Measurements from ENCODE around the gene CHAT.
A peak's percentile ranks its signal among the peaks of the same experiment; 100 is the strongest.

Gene CHAT

GRCh38 chr10:49612513-49613164 is 1.2 kb upstream of the CHAT start:
- peak; percentile 88 for DNase-seq (ENCODE audit: low spot score)

DNA sequence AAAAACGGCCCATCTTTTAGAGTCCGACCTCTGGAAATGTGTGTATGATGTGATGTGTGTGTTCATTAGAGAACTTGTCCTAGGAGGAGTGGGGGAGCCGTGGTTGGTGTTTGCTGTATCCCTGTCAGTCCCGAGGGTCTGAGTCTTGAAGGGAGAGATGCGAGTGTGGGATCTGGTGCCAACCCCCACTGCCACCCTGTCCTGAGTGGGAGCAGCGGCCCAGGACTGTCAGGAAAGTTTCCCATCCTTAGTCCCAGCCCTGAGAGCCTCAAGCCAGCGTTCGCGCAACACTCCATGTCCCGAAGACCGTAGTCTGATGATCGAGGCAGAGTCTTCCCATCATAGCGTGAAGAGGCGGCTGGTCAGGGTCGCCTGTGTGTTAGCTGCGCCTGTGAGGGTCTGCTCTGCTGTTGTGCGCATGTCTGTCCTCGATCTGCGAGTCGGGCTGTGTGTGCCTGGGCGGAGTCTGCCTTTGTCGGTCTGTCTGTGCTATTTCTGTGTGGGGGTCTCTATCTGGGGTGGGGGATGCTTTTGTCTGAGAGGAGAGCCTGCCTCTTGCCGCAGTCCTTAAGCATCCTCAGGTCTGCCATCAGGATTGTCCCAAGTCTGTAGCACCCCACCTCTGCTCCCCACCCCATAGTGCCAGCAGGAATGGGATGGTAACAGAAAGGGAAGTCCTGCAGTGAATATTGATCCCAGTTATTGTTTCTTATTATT is 514 bp upstream of the CHAT start:
- no peak for DNase-seq (ENCODE audit: low spot score)

GRCh38 chr10:49614242-49615198 is 683 bp downstream of the CHAT start:
- DNase-seq (ENCODE audit: low spot score), result peak; percentile 46

- DNase-seq (ENCODE audit: low spot score), result peak; percentile 22
These were observed 1.4 kb downstream of the CHAT start for GRCh38 chr10:49615213-49615612.

- no peak for DNase-seq (ENCODE audit: low spot score)
These were observed 1.9 kb downstream of the CHAT start for GRCh38 chr10:49615721-49616120.

DNA sequence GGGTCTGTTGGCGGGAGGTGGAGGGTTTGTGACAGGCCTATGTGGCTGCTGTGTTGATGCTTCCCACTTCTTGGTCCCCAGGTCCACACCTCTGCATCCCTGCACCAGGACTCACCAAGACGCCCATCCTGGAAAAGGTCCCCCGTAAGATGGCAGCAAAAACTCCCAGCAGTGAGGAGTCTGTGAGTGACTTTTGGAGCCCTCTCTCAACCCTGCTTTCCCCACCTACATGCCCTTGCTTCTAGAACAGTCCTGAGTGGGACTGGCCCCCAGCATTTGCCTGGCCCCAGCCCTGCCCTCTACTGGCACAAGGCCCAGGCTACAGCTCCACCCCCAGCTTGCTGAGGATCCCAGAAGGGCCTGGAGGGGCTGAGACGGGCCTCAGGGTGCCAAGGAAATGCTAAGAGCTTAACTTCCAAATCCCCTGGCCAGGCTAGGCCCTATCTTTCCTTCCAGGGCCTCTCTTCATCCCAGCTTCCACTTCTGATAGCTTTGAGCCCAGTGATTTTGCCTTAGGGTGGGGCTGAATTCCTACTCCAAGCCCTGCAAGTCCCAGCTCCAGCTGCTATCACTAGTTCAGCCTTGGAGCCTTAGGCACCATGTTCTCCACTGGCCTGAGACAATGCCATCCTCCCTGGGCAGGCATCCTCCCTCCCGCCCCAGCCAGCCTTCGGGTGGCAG is 2.7 kb downstream of the CHAT start:
- DNase-seq (ENCODE audit: low spot score), result no peak

GRCh38 chr10:49617121-49618020 is 3.5 kb downstream of the CHAT start:
- DNase-seq (ENCODE audit: low spot score), result no peak

- DNase-seq (ENCODE audit: low spot score), result no peak
These were observed 5.0 kb downstream of the CHAT start for GRCh38 chr10:49618821-49619220.

DNA sequence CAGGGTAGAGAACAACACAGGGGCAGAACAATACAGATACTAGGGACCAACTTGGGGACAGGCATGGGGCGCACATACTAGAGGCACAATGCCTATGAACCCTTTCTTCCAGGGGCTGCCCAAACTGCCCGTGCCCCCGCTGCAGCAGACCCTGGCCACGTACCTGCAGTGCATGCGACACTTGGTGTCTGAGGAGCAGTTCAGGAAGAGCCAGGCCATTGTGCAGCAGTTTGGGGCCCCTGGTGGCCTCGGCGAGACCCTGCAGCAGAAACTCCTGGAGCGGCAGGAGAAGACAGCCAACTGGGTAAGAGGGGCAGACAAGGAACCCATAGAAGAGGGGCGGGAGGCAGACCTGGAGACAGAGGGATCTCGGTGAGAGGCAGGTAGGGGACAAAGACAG is 5.8 kb downstream of the CHAT start:
- DNase-seq (ENCODE audit: low spot score), result no peak

DNA sequence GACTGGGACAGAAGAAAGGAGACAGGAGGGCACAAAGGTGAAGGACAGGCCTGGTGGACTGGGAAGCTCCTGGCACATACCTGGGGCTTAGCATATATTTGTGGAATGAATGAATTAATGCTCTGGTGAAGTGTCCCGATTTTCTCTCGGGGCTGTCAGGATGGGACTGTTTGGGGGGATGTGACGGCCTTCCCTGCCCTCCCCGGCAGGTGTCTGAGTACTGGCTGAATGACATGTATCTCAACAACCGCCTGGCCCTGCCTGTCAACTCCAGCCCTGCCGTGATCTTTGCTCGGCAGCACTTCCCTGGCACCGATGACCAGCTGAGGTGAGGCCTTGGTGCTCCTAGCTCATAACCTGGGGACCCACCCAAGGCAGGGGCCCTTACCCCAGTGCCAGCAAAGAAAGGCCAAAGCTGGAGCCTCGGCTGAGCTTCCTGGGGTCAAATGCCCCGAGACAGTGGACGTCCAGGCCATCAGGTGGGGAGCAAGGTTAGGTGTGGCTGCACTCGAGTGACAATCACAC is 6.5 kb downstream of the CHAT start:
- no peak for DNase-seq (ENCODE audit: low spot score)

DNA sequence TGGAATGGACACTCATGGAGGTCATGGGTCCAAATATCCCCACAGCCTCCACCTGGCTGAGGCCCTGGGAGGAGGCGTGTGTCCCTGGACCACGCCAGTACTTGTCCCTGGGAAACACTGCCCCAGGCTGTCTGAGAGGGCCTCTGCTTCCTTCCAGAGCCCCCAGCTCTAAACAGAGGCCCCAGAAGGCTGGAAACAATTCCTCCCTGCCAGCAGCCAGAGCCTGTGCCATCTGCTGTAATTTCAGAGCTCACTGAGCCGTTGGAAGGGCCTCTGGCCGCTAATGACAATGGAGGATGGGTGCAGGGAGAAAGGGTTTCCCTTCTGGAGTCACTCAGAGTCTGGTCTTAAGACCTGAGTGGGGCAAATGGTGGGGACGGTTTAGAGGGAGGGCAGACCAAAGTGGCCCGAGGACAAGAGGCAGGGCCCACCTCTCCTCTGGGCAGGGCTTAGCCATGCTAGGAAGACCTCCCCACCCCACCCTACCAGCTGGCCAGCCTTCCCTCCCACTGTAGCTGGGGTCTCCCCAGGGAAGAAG is 7.1 kb downstream of the CHAT start:
- DNase-seq (ENCODE audit: low spot score), result peak; percentile 81

GRCh38 chr10:49621561-49621960 is 7.7 kb downstream of the CHAT start:
- DNase-seq (ENCODE audit: low spot score), result no peak

- DNase-seq (ENCODE audit: low spot score), result no peak
These were observed 8.9 kb downstream of the CHAT start for GRCh38 chr10:49622426-49623425.

GRCh38 chr10:49624629-49625028 is 10.8 kb downstream of the CHAT start:
- DNase-seq (ENCODE audit: low spot score), result no peak

GRCh38 chr10:49625411-49625810 is 11.6 kb downstream of the CHAT start:
- DNase-seq (ENCODE audit: low spot score), result no peak

DNA sequence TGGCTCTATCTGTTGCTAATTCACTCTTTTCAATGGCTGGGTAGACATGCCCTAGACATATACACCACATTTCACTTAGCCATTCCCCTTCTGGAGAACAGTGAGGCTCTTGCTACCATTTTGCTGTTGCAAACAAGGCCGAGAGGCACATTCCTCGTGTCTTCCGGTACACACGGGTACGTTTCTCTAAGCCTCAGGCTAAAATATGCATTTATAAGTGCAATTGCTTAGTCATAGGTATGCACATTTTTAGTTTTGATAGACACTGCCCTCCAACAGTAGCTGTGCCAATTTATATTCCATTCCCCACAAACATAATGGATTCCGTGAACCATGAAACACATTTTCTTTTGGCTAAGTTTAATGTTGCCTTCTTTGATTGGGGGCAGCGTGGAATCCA is 13.2 kb downstream of the CHAT start:
- no peak for DNase-seq (ENCODE audit: low spot score)

DNA sequence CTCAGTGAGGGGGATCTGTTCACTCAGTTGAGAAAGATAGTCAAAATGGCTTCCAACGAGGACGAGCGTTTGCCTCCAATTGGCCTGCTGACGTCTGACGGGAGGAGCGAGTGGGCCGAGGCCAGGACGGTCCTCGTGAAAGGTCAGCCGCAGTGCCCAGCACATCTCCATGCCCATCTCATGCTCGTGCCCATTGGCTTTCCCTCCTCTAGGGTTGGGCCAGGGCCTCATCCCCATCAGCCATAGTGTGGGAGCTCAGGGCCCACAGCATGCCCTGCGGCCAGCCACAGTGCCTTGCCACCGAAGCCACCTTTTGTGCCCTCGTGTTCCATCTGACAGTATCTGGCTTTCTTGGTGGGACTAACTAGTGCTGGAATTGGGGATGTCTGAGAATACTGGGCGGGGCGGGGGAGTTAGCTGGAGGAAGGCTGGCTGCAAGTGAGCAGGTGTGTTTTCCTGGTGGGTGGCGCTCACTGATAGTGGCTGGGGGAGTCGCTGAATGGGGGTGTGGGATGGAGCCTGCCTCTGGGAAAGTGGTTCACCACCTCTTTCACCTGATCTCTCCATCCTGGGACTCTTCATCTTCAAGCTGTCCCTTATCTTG is 13.9 kb downstream of the CHAT start:
- no peak for DNase-seq (ENCODE audit: low spot score)

GRCh38 chr10:49628599-49628998 is 14.8 kb downstream of the CHAT start:
- DNase-seq (ENCODE audit: low spot score), result no peak

- DNase-seq (ENCODE audit: low spot score), result peak; percentile 94
These were observed 15.6 kb downstream of the CHAT start for GRCh38 chr10:49629431-49629881.
